Endodermal cell (in vitro differentiated cells): Measurements from ENCODE around the gene HLA-DPA1. TPM values are rescaled to one million over a fixed set of nuclear protein-coding genes. Genes with fewer than 3 reads are reported as not detected.

Source experiments
- DNase-seq: peaks from one replicate; pipeline ENCODE4 v3.0.0-alpha.2; 2017
- H3K27ac ChIP-seq: 2 replicates; pipeline ENCODE4 v1.5.1; 2013; ENCODE audit warnings: mild to moderate bottlenecking, low read depth, low read length, moderate library complexity
- H3K27me3 ChIP-seq: 2 replicates; pipeline ENCODE4 v1.6.1; 2013; ENCODE audit warnings: mild to moderate bottlenecking, low read length, moderate library complexity; ENCODE audit not compliant: insufficient read depth, control insufficient read depth, poor library complexity, severe bottlenecking
- H3K36me3 ChIP-seq: 2 replicates; pipeline ENCODE4 v1.7.0; 2013; ENCODE audit warnings: mild to moderate bottlenecking, low read length, moderate library complexity; ENCODE audit not compliant: control insufficient read depth, insufficient read depth
- H3K4me1 ChIP-seq: one replicate; pipeline ENCODE4 v1.7.0; 2013; ENCODE audit warnings: low read length; ENCODE audit not compliant: control insufficient read depth, insufficient read depth
- H3K4me3 ChIP-seq: 2 replicates; pipeline ENCODE4 v1.5.1; 2013; ENCODE audit warnings: mild to moderate bottlenecking, low read length, moderate library complexity
- H3K9ac ChIP-seq: 2 replicates; pipeline ENCODE4 v1.6.1; 2013; ENCODE audit warnings: mild to moderate bottlenecking, low read length, moderate library complexity; ENCODE audit not compliant: poor library complexity, severe bottlenecking; ENCODE audit errors: extremely low read depth
- H3K9me3 ChIP-seq: 2 replicates; pipeline ENCODE4 v1.6.1; 2013; ENCODE audit warnings: mild to moderate bottlenecking, low read length, moderate library complexity; ENCODE audit not compliant: control insufficient read depth
- H3K27ac Mint-ChIP-seq: 2 replicates; pipeline ENCODE4 v1.8.0; 2020; ENCODE audit warnings: mixed read lengths
- H3K27me3 Mint-ChIP-seq: 2 replicates; pipeline ENCODE4 v1.8.0; 2021; ENCODE audit warnings: mild to moderate bottlenecking, mixed read lengths; ENCODE audit not compliant: insufficient read depth
- H3K36me3 Mint-ChIP-seq: 2 replicates; pipeline ENCODE4 v1.8.0; 2020; ENCODE audit warnings: low read depth, mixed read lengths
- H3K4me1 Mint-ChIP-seq: 2 replicates; pipeline ENCODE4 v1.8.0; 2020; ENCODE audit warnings: mixed read lengths
- H3K4me3 Mint-ChIP-seq: 2 replicates; pipeline ENCODE4 v1.8.0; 2020; ENCODE audit warnings: mild to moderate bottlenecking, moderate library complexity, mixed read lengths
- H3K9me3 Mint-ChIP-seq: 2 replicates; pipeline ENCODE4 v1.8.0; 2020; ENCODE audit warnings: mild to moderate bottlenecking, mixed read lengths
- WGBS, 2 experiments: methylation state at CpG; one replicate each; pipeline versions ENCODE4 v1.1.5 to v1.1.7; 2013; ENCODE audit warnings: missing lambda C conversion rate in 2 of 2, mixed read lengths in 1 of 2; ENCODE audit not compliant: insufficient coverage in 1 of 2, insufficient read length in 1 of 2; 5-methylcytosine and 5-hydroxymethylcytosine counted together
- total RNA-seq, 2 donors: library from RNA; stranded (reverse); fragmentation: NEBNext Ultra II Directional in 1 of 2; extraction: Animal tissue kit (Norgen Biotek cat#: 25700) in 1 of 2; gene quantifications; 2 replicates in 1 of 2; 3 replicates in 1 of 2; pipeline ENCODE4 v1.2.1, GENCODE V29; 2021
- TF ChIP-seq, protein P1 (sequence below): fragments of 200-600 bp; sonication (generic); conservative IDR thresholded peaks from 2 replicates; pipeline ENCODE4 v1.5.0; 2021; ENCODE audit warnings: antibody characterized with exemption, mild to moderate bottlenecking

HLA-DPA1 gene
- total RNA-seq, 2 donors from 2014 or later, result 1.7 to 1.9 TPM

DNA sequence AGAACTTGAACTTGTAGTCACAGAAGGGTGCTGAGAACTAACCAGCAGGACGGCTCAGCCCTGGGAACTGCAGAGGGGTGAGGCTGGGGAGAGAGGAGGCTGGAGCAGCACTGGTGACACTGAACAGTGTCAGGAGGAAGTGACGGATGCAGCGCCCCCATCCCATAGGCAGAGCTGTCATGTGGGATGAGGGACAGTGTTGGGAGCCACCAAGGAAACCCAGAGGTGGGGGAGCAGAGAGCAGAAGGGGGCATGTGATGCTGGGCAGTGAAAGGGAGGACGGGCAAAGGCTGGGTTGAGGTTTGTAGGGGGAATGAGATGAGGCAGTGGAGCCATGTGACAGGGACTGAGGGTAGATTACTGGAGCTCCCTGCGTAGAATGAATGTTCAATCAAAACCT, 4.5 kb upstream of the HLA-DPA1 start:
- H3K27ac ChIP-seq, result no peak overlapping the region
- no peak for DNase-seq
- Mint-ChIP-seq H3K27me3 (peaks cover 23% of the 10 kb centered on the region), H3K27ac (no peak overlapping the region), H3K4me3 (no peak overlapping the region), H3K4me1 (peaks cover 12% of the 10 kb centered on the region), H3K9me3 (peaks cover 9% of the 10 kb centered on the region), H3K36me3 (no peaks in the 10 kb centered on the region)
- H3K36me3 ChIP-seq, result no peaks in the 10 kb centered on the region
- H3K4me3 ChIP-seq, result no peak overlapping the region
- H3K4me1 ChIP-seq, result no peaks in the 10 kb centered on the region
- no peaks in the 10 kb centered on the region for H3K9me3 ChIP-seq
- TF ChIP-seq, protein P1, sequence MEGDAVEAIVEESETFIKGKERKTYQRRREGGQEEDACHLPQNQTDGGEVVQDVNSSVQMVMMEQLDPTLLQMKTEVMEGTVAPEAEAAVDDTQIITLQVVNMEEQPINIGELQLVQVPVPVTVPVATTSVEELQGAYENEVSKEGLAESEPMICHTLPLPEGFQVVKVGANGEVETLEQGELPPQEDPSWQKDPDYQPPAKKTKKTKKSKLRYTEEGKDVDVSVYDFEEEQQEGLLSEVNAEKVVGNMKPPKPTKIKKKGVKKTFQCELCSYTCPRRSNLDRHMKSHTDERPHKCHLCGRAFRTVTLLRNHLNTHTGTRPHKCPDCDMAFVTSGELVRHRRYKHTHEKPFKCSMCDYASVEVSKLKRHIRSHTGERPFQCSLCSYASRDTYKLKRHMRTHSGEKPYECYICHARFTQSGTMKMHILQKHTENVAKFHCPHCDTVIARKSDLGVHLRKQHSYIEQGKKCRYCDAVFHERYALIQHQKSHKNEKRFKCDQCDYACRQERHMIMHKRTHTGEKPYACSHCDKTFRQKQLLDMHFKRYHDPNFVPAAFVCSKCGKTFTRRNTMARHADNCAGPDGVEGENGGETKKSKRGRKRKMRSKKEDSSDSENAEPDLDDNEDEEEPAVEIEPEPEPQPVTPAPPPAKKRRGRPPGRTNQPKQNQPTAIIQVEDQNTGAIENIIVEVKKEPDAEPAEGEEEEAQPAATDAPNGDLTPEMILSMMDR, result no peak
- no peak overlapping the region for H3K9ac ChIP-seq
- WGBS, 2 experiments, result 70 to 71% methylated on average over 3 to 5 of the region's 5 CpGs
- peaks cover 18% of the 10 kb centered on the region for H3K27me3 ChIP-seq

DNA sequence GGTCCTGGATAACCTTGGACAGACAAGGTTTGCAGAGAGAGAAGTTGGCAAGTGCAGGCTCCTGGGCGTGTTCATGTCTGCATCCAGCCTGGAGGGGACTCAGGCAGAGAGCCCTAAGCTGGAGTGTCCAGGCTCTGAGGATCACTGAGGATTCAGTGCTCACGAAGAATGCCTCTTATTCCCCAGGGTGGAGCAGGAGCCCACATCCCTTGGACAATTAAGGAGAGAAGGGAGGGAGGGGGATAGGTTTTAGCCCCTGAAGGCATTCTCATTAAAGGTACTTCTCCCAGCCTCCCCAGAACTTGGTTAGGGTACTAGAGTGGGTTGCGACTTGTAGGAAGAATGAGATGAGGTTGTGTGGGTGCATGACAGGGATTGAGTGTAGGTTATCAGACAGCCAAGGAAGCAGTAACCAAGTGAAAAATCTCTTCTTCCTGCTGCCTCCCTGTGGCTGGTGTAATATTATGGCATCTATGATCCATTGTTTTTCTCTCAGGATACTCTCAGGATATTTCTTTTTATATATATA, 3.0 kb upstream of the HLA-DPA1 start:
- Mint-ChIP-seq H3K27ac (no peak overlapping the region), H3K4me1 (peaks cover 7% of the 10 kb centered on the region), H3K9me3 (peaks cover 6% of the 10 kb centered on the region), H3K36me3 (no peaks in the 10 kb centered on the region), H3K4me3 (no peak overlapping the region), H3K27me3 (peaks cover 20% of the 10 kb centered on the region)
- DNase-seq, result no peak
- 71 to 85% methylated on average over 1 to 3 of the region's 3 CpGs for WGBS, 2 experiments
- H3K36me3 ChIP-seq, result no peaks in the 10 kb centered on the region
- TF ChIP-seq, protein P1, result no peak
- no peak overlapping the region for H3K4me3 ChIP-seq
- H3K4me1 ChIP-seq, result no peaks in the 10 kb centered on the region
- H3K27me3 ChIP-seq, result peaks cover 22% of the 10 kb centered on the region
- H3K9me3 ChIP-seq, result no peaks in the 10 kb centered on the region
- no peak overlapping the region for H3K27ac ChIP-seq
- H3K9ac ChIP-seq, result no peak overlapping the region

DNA sequence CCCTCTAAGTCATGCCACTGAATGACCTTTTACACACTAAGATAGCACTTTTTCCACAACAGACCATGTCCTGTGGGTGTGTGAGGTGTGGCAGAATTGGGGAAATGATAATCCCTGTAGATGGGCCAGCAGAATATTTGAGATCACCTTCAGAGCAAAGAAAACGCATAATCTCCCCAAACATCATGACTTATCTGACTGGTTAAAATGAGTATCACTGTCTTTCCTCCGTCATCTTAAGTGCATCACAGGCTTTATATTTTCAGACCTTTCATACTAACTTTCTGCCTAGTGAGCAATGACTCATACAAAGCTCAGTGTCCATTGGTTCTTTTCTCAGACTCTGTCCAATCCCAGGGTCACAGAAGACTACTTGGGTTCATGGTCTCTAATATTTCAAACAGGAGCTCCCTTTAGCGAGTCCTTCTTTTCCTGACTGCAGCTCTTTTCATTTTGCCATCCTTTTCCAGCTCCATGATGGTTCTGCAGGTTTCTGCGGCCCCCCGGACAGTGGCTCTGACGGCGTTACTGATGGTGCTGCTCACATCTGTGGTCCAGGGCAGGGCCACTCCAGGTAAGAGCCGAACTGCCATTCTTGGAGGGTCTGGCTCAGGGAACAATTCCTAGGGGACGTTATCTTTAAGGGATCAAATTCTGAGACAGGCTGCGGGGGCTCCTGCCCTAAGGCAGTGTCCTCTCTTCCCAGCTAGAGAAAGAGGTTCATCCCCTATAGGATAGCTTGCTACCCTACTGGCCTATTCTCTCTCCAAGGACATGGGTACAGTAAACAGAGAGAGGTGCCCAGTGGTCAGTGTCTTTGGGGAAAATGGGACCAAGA, 2.3 kb upstream of the HLA-DPA1 start, which contains the start of gene HLA-DPB1:
Gene HLA-DPB1 (plus strand): TSS at position 423 of the 838 bp plus-strand sequence. CDS start 52 bp downstream, at position 475.
- no peaks in the 10 kb centered on the region for H3K36me3 Mint-ChIP-seq
- H3K9me3 Mint-ChIP-seq, result no peaks in the 10 kb centered on the region
- H3K27me3 Mint-ChIP-seq, result peaks cover 13% of the 10 kb centered on the region
- TF ChIP-seq, protein P1, result no peak
- H3K27ac ChIP-seq, result no peak within 1 kb of the TSS
- H3K9me3 ChIP-seq, result no peaks in the 10 kb centered on the region
- 89 to 90% methylated on average over 8 to 10 of the region's 10 CpGs for WGBS, 2 experiments
- no peak within 1 kb of the TSS for H3K4me3 ChIP-seq
- H3K4me3 Mint-ChIP-seq, result no peak within 1 kb of the TSS
- no peaks in the 10 kb centered on the region for H3K36me3 ChIP-seq
- no peaks in the 10 kb centered on the region for H3K4me1 ChIP-seq
- H3K9ac ChIP-seq, result no peak within 1 kb of the TSS
- H3K4me1 Mint-ChIP-seq, result peaks cover 3% of the 10 kb centered on the region
- DNase-seq, result no peak
- H3K27me3 ChIP-seq, result peaks cover 22% of the 10 kb centered on the region
- no peak within 1 kb of the TSS for H3K27ac Mint-ChIP-seq
